NCI-H2029 treated with DMSO at 0.1 percent for 48 hours (cell line): ENCODE results near the gene BNC2.

Experiments
- DNase-seq: peaks from one replicate; lab custom pipeline; 2025; lab: John Stamatoyannopoulos, UW

The BNC2 gene

DNA sequence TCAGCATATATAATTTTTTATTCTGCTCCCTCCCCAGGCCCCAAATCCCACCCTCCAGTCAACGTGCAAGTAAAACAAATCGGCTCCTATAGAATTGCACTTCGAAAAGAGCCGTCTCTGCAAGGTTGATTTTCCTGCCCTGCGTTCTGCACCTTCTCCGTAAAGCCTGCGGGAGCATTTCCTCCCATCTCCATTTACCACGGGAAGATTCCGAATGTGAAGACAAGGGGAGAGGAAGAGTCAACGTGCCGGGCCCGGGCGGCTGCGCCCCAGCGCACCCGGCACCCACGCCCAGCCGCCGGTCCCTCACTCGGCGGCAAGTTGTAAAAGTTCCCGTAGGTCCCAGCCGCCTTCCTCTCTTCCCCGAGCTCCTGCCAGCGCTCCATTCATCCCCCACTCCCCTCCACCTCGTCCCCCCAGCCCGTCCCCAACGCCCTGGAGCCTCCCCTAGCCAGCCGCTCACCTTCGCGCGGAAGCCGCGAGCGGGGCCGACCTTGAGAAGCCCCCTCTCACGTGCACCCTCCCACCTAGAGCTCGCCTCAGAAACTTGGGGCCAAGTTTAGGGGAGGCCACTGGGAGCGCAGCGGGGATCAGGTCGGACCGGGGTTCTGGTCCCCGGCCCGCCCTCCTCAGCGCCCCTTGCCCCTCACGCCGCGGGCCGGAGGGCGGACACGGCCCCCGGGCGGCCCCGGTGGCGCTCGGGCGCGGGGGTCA, 431 bp downstream of the BNC2 start:
- no peak for DNase-seq

DNA sequence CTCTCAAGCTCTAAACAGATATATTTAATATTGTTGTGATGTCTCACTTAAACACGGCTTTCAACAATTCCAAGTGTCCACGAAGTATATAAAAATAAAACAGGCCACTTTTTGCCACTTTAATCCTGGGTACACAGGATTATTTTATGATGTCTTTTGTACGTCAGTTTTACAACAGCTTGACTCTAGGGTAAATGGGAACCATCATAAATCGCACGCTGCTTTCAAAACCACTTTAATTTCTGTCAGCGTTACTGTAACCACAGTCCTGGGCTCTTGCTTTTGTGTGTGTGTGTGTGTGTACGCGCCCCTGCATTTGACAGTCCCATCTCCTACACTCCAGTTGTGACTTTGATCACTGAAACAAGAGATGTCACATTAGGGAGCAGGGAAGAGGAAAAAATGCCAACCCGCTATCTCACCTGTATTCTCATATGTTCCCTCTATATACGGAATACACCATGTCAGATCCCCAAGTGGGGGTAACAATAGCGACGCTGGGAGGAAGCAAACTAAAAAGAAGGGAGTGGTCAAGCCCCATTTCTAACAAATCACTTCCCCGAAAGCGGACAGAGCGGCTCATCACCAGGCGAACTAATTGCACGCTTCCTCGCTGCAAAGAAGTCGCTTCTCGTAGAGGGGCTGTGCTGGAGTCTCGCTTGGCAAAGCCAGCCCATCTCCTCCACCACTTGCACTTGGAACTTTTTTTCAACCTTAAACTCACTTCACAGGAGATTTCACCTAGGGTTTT, 1.2 kb downstream of the BNC2 start:
- no peak for DNase-seq

DNA sequence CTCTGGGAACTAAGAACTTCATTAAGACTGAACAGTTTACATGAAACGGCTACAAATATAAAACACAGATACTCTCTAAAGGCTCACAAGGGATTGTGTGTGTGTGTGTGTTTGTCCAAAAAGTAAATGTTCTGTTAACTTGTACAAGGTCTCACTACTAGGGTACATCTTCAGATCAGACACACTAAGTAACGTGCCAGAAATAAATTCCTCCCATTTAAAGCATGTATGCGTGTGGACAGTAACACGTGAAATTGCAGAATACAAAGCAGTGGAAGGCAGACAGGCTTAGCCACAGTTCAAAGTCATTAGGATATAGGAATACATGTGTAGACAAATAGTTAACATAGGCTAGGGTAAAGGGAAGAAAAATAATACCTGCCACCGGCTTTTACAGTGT, 1.8 kb downstream of the BNC2 start:
- no peak for DNase-seq

DNA sequence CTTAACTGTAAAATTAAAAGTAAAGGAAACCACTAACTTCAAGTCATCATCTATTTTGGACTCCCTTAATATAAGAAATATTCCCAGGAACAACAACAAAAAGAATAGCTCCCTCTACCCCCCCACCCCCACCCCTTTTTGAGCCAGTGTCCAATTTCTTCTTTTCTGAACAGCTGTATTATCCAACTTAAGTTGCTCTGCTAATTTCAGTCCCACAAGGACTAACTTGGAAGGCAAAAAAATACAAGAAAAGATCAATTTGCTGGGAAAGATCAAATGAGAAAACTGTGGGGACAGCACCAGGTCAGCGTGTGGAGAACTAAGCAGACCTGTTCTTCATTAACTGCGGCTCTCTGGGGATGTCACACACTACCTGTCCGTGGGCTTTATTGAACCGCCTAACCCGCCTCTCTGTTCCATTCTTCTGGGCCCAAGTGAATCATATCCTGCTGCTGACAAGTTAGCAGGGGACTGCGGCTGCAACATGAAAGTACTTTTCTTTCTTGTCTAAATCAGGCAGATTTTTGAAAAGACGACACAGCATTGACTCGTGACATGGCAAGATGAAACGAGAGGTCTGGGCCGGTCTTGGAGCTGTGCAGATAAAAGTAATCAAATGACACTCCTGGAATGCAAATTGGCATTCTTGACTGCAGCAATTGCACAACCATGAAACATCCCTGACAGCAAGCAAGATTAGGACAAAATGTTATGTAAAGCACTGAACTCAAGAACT, 2.7 kb downstream of the BNC2 start:
- no peak for DNase-seq

DNA sequence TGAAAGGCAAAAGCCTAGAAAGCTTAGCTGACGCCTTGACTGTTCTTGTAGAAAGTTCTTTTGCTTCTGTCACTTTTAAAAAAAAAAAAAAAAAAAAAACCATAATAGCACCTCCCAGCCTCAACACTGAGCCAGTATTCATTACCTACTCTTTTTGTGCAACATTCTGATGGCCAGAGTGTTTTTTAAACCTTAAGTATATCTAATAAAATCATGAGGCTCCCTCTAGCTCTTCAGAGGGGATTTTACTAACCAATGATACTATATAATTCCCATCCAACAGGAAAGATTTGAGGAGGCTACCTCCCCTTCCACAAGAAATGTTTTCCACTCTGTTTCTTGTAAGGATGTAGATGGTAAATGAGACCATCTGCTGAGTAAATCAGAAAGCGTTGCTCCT, 3.9 kb downstream of the BNC2 start:
- DNase-seq = no peak

DNA sequence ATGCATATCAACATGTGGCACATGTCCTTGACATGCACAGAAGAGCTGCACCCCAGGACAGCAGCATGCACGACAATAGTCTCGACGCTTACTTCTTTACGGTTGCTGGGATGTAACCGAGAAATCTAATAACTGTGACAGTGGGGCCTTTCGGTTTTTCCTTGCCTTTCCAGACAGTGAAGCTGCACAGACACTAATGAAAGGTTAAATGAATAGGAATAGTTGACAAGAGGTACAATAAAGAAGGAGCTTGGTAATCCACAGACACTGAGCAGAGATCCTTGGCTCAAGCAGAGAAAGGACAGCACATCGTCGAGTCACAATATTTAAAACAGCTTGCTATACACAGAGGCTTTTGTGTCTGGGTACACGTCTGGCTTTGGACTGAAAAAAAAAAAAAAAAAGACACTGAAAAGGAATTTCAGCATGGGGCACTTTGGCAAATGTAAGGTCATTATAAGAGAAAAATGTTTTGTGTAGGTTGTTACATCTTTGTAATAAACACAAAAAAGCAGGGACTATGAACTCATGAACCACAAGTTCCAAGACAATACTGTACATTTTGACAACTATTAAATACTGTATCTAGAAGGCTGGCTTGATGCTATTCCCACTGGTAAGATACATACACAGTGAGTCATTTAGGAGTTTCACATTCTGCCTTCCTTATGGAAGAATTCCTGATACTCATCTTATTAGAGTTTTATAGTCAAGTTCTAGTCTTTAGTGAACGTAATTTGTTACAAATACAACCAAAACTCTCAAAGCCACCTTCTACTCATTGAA, 5.6 kb downstream of the BNC2 start:
- no peak for DNase-seq

DNA sequence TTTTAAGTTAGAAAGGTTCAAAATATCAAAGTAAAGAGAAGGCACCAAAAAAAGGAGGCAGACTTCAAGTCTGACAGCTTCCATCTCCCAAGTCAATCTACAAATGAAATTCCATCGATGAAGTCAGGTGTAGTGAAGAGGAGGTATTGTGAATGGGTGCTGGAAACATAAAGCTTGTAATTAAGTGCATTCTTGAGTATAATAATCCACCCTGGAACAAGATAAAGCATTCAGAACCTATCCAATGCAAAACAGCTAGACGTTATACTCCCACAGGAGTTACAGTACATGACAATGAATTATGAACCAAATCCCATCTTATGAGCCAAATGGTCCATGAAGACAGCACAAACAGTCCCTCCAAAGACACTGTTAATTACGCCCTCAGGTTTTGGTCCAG, 22.3 kb downstream of the BNC2 start:
- DNase-seq = no peak

DNA sequence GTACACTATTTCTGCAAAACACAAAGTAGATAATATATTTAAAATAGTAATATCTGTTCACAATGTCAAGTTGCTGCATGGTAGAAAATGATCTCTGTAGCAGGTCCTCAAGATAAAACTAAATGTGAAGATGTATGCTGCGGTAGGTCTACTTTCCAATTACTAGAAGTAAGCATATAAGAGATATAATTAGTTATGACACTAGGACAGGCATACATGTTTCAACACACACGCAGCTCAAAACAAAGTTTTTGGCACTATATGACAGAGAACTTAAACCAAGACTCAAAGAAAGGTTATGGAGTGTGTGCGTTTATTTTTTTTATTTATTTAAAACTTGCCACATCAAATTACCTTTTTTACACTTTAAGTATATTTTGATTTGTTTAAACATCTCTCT, 23.5 kb downstream of the BNC2 start:
- no peak for DNase-seq

DNA sequence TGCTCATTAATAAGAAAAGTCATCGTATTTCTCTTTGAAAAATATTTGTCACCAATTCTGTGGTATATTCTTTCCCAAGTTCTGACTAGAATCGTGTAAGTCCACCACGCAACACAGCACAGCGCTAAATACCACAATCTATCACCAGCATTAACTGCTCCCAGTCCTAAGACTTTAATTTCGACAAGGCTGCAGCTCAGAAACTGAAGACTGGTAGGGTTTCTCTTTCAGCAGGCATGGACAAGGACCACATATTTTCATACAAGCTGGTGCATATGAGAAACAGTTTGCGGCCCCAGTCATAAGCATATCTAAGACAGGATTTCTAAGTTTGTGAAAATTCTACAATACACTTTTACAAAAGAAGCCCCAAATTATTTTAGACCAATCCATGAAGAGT, 24.1 kb downstream of the BNC2 start:
- no peak for DNase-seq

DNA sequence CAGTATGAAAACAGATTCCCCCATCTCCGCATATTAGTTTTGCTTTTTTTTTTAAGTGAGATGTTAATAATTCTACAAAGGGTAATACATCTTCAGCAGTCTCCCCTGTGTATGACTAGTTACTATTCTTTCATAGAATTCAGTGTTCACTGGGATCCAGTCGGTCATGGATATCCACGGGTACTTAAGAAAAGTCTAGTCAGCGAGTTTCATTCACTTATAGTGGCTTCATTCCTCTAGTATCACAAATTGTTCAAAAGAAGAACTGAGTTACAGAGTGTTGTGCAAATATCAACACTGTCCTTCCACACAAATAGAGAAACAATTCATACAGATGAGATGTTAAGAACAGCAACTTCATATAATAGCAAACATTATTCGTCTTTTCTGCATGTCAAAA, 35.7 kb downstream of the BNC2 start:
- DNase-seq = no peak

DNA sequence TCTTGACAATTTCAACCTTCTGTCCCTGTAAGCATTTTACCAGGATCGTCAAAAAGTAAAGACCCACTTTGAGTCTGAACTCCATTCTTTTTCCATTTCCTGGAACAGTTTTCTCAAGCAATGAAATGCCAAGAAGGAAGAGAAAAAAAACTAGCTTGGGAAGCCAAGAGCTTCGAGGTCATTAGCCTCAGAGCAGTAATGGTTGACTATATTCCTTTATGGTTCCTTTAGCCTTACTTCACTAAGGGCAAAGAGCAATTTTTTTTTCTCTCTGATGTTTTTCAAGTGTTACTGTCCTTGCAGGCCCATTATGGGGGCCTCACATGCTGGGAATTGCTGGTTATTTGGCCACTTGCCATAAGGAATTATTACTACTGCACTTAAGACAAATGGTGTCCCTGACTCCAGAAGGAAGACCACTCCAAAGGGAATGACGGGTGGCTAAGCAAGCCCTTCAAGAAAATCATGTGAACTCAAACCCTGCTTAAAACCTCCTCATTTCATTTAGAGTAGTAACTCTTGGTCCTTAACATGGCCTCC, 37.1 kb downstream of the BNC2 start:
- no peak for DNase-seq

DNA sequence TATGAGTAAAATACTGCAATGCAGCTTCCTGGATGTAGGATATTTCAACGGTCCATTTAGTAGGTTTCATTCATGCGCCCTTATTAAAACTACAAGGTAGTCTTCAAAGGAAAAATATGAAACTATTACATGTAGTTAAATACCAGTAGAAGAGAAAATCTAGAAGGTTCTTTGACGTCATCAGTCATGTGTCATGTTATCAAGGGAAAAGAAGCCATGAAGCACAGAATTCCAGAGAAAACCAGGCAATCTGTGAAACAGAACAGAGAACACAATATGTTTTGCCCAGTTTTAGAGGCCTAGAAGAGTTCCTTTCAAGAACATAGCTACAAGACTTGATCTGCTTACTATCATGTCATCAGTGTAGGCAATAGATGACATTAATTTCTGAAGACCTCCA, 38.4 kb downstream of the BNC2 start:
- no peak for DNase-seq

DNA sequence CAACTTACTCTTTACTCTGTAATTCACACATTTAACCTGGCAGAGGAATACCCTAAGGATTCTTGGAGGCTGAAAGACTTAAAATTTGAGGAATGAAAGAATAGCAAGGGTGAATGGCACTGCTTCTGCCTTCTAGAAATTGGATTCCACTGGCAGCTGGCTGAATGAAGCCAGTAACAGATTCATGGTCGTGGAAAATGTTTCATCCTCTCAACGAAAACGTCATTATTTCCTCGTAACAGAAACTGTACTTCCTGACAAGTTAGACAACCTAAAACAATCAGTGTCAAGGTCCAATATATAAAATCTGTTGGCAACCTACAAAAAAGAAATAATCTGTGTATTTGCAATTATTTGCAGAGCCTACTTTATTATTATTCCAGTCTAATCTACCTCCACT, 39.7 kb downstream of the BNC2 start:
- DNase-seq = no peak

DNA sequence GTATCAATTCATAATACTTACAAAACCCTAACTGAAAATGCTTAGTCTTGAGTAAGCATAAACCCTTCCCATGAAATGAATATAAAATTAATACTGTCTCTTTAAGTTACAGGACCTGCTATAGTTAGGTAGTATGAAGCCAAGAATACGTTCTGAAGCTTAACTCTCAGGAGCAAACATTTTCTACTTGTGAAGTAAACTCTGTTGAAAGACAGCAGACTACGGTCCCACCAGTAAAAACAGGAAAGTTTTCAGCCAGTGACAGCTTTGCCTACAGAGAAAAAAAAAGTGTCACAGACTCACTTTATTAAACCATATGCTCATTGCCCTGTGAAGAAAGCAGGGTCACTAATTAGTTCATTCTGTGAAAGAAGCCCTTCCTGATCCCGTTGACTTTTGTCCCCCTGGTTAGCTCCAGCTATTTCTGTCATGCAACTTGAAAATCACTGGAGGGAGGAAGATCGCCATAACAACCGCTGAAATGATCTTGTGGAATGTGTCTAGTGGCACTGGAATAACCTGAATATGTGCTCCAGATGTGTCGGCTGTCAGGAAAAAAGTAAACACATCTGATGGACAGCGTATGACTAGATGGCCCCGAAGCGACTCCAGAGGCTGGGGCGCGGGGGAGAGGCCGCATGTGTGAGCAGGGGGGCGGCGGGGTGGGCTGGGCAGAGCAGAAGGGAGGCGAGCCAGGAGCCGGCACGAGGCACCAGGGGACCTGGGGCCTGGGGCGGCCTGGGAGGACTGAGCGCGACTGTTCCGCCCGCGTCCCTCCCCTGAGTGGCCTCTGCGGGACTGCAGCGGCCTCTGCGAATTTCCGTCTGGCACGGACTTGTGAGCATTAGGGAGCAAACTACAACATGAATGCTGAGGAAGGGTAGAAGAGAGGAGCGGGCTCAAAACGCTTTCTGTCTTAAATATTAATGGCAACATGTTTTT, 41.9 kb downstream of the BNC2 start:
- DNase-seq = no peak

DNA sequence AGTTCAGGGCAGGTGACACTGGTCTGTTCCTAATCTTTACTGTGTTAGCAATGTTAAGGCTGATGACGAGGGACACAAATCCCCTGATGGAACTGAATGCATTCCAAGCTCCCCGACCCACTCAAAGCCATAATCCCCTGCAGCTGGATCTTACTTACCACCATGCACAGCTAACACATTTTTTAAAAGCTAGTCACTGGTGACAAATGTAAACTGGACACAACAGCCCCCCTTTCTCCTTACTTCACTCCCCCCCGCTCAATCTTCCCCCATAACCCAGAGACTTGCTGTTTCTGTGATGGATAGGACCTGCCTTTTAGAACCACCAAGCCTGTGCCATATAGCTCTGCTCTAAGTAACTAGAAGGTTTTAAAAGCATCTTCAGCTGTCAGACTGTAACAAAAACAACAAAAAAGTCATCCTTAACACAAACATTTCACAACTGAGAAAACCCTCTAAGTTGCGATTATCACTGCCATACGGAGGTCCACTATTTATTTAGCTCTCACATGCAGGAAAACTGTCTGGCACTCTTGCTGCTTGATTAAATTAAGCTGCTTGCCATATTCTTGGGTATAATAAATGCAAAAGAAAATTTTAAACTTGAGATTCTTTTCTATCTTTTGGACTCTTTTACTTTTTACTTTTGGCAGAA, 44.4 kb downstream of the BNC2 start:
- DNase-seq = no peak

DNA sequence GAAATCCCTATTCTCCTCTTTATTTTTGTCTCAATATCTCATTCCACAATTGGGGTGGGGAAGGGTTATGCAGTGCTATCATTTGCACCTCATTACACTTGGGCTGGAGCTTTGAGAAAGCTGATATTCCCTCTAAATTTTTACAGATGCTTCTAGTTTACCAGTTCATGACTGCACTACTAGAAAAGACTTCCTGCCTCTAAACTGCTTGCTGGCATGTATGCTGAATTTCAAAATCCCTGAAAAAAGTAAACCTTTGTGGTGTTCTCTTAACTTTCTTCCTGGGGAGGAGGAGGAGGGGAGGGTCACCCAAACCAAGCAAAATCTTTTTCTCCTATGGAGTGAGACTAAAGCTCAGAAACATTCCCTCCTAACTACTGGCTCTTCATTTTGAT, 45.1 kb downstream of the BNC2 start:
- no peak for DNase-seq

DNA sequence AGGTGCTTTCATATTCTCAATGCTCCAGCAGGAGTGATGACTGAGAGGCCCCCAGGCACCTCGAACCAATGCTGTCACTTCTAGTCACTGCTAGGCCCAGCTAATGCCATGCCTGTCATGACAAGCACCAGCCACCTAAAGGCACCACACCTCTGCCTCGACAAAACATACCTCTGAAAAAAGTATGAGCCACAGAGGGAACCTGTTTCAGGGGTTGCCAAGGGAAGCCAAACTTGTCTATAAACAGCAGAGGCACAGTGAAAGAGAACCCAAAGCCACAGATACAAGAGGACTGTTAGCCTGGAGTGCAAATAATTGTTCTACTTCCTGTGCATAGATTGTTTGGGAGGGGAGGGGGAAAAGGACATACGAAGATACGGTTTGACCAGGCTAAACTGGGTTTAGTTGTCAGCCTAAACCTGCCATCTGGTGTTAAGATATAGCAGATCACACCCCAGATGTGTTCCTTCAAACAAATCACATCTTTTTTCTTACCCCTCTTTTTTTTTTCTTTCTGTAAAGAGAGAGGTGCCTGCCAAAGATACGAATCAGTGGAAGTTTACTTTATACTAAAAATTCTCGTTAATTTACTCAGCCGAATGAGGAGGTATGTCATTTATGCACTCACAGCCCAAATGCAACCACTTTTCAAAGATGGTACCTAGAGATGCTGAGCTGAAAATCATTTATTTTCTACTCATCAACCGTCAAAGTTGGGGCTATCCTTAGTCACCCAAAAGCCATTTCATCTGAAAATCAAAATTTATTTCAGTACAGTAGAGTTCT, 45.7 kb downstream of the BNC2 start:
- DNase-seq = no peak

DNA sequence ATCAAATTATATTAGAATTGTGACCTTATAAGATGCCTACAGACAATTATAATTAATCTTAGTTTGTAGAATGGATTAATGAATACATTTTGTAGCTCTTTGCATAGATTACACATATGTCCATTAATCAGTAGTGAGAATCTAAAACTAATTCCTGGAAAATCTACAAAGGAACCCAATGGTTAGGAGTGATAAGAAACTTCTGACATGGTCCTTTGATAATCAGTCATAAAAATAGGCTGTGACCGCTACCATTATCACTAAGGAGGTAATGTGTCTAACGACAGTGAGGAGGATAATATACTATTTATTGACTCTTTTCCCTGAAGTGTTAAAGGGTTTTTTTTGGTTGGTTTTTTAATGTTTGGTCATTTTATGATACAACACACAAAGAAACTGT, 46.6 kb downstream of the BNC2 start:
- DNase-seq = no peak

DNA sequence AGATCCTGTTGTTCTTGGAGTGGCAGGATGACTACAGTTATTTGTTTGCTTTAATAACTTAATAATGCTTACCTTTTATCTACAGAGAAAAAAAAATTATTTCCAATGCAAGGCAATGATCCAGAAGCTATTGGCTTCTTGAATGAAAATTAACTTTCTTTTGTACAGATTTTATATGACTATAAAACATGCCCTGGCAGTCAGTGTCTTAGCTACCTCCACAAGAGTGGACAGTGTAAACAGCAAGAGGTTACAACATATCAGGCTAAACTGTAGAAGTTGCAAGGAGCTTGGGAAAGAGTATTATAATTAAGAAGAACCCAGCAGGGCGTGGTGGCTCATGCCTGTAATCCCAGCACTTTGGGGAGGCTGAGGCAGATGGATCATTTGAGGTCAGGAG, 49.1 kb downstream of the BNC2 start:
- DNase-seq = no peak

DNA sequence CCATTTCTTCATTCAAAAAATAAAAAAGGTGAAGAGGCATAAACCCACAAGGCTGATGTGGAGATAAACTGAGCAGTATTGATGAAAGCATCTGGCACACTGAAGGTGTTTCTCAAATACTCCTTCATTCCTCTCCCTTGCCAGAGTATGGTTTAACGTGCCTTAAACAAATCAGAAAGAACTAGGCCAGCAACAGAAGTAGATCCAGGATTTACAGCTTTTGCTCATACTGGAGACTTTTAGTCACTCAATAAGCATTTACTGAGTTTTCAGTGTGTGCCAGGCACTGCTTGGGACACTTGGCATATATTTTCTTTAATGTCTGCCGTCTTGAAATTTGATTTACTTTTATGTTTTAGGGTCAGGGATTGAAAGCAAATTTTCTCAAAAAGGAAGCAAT, 53.0 kb downstream of the BNC2 start:
- no peak for DNase-seq
